NCI-H748 treated with DMSO at 0.1 percent for 48 hours (cell line): ENCODE results near the gene TMEM117.
"Not testable (repeated sequence)": the region's sequence is repeated elsewhere in the genome, so short reads cannot be mapped to it uniquely, and the experiment has no call there.

Source experiments
- DNase-seq: peaks from one replicate; lab custom pipeline; 2025; lab: John Stamatoyannopoulos, UW

The TMEM117 gene

GRCh38 chr12:44296624-44297197, 460.8 kb downstream of the TMEM117 start:
- DNase-seq = no peak

- no peak for DNase-seq
Measured at GRCh38 chr12:44299524-44299923, 463.6 kb downstream of the TMEM117 start.

- no peak for DNase-seq
Measured at GRCh38 chr12:44307506-44308168, 471.8 kb downstream of the TMEM117 start.

- DNase-seq = no peak
Measured at GRCh38 chr12:44313188-44313587, 477.3 kb downstream of the TMEM117 start.

- no peak for DNase-seq
Measured at GRCh38 chr12:44314007-44314500, 478.2 kb downstream of the TMEM117 start.

GRCh38 chr12:44317651-44318126, 481.8 kb downstream of the TMEM117 start:
- DNase-seq = peak; percentile 5

GRCh38 chr12:44331269-44331668, 495.4 kb downstream of the TMEM117 start:
- DNase-seq = no peak

GRCh38 chr12:44334347-44334746, 498.5 kb downstream of the TMEM117 start:
- DNase-seq = no peak

GRCh38 chr12:44335030-44335429, 499.1 kb downstream of the TMEM117 start:
- no peak for DNase-seq

- no peak for DNase-seq
Measured at GRCh38 chr12:44336577-44336976, 500.7 kb downstream of the TMEM117 start.

- DNase-seq = no peak
Measured at GRCh38 chr12:44342371-44342770, 506.5 kb downstream of the TMEM117 start.

GRCh38 chr12:44347145-44347544, 511.3 kb downstream of the TMEM117 start:
- no peak for DNase-seq

GRCh38 chr12:44357494-44357893, 521.6 kb downstream of the TMEM117 start:
- no peak for DNase-seq

- DNase-seq = no peak
Measured at GRCh38 chr12:44358636-44359035, 522.8 kb downstream of the TMEM117 start.

GRCh38 chr12:44362947-44363346, 527.1 kb downstream of the TMEM117 start:
- no peak for DNase-seq

GRCh38 chr12:44367136-44367535, 531.3 kb downstream of the TMEM117 start:
- DNase-seq = no peak

- DNase-seq = no peak
Measured at GRCh38 chr12:44367916-44368315, 532.0 kb downstream of the TMEM117 start.

- DNase-seq = no peak
Measured at GRCh38 chr12:44369998-44370397, 534.1 kb downstream of the TMEM117 start.

- DNase-seq = no peak
Measured at GRCh38 chr12:44370982-44371381, 535.1 kb downstream of the TMEM117 start.

GRCh38 chr12:44372259-44372658, 536.4 kb downstream of the TMEM117 start:
- DNase-seq = no peak

GRCh38 chr12:44375694-44376093, 539.8 kb downstream of the TMEM117 start:
- no peak for DNase-seq

GRCh38 chr12:44377443-44378187, 541.7 kb downstream of the TMEM117 start:
- DNase-seq = no peak

- not testable (repeated sequence) for DNase-seq
Measured at GRCh38 chr12:44379113-44379512, 543.2 kb downstream of the TMEM117 start.
